ENCODE data around the gene CCL22. TPM values are rescaled to one million over a fixed set of nuclear protein-coding genes. Genes with fewer than 3 reads are reported as not detected.

Gene CCL22
- total RNA-seq, 1 experiment from 2014 or later, result not detected

- no peaks in the 10 kb centered on the region for H3K9me3 Mint-ChIP-seq
- Histone ChIP-seq H4K5ac (ENCODE audit: insufficient read length, low read depth, low read length) (no peak overlapping the region), H4K91ac (ENCODE audit: insufficient read length, low read depth, low read length) (no peak overlapping the region), H2AFZ (ENCODE audit: low read length) (no peak overlapping the region), H2BK15ac (ENCODE audit: low read depth, low read length) (no peak overlapping the region), H3K79me1 (ENCODE audit: insufficient read depth, low read depth, low read length, poor library complexity, severe bottlenecking) (no peaks in the 10 kb centered on the region), H3K9ac (ENCODE audit: extremely low read depth, insufficient read length, low read length) (no peak overlapping the region), H3T11ph (ENCODE audit: low read length) (no peak overlapping the region), H2BK20ac (ENCODE audit: low read depth, low read length, poor library complexity, severe bottlenecking) (no peak overlapping the region), H2BK12ac (ENCODE audit: insufficient read length, low read depth, low read length) (no peak overlapping the region), H3K4me1 (ENCODE audit: insufficient read depth, low read length) (peaks cover 3% of the 10 kb centered on the region; the same call in 1 of the 2 replicates), H3K4me2 (ENCODE audit: insufficient read depth, insufficient read length, low read length) (peak overlapping the region; percentile 14), H4K8ac (replicated peaks; ENCODE audit: insufficient read length, low read depth, low read length) (no peak overlapping the region), H3K4ac (ENCODE audit: low read depth, low read length) (no peak overlapping the region), H3K23ac (ENCODE audit: insufficient read length, low read depth, low read length) (no peak overlapping the region), H3K23me2 (ENCODE audit: insufficient read length, low read depth, low read length, poor library complexity, severe bottlenecking) (no peaks in the 10 kb centered on the region), H3K27ac (ENCODE audit: insufficient read length, low read depth, low read length) (no peak overlapping the region), H3K27me3 (ENCODE audit: insufficient read depth, low read length) (no peaks in the 10 kb centered on the region), H2BK120ac (ENCODE audit: low read depth, low read length, poor library complexity, severe bottlenecking) (no peak overlapping the region), H3K18ac (ENCODE audit: insufficient read length, low read depth, low read length) (no peak overlapping the region), H4K20me1 (ENCODE audit: control insufficient read depth, insufficient read depth, insufficient read length) (no peaks in the 10 kb centered on the region), H3K9me3 (ENCODE audit: control insufficient read depth, low read depth, low read length) (no peaks in the 10 kb centered on the region), H2BK5ac (ENCODE audit: insufficient read length, low read length) (no peak overlapping the region), H3K79me2 (ENCODE audit: insufficient read depth, low read length) (no peaks in the 10 kb centered on the region), H2AK5ac (ENCODE audit: insufficient read length, low read length) (no peak overlapping the region), H3K56ac (ENCODE audit: insufficient read length, low read depth, low read length) (no peak overlapping the region), H3K14ac (ENCODE audit: insufficient read depth, low read length) (no peak overlapping the region; the same call in 1 of the 2 replicates)
- H3K27me3 Mint-ChIP-seq (ENCODE audit: low read depth), result peaks cover 1% of the 10 kb centered on the region; the same call in 1 of the 2 replicates
- H3K4me3 Mint-ChIP-seq, result peak overlapping the region; percentile 26 to 42; a peak in 2 of 5 replicates
- peaks cover 27 to 34% of the 10 kb centered on the region in 2 experiments for H3K4me1 Mint-ChIP-seq
- TF ChIP-seq CTCF (conservative IDR thresholded peaks at IDR 0.05), result no peak
- H3K27ac Mint-ChIP-seq, result peak overlapping the region in 1 of 3 experiments; percentile 9; a peak in 1 of 7 replicates
- DNase-seq, result no peak
- WGBS (ENCODE audit: extremely low coverage, insufficient read length, low lambda C conversion rate), result no CpG with 5 or more reads among the region's 9 CpGs
- H3K36me3 Mint-ChIP-seq (ENCODE audit: insufficient read depth in 1 of 3, low read depth in 3 of 3), result no peaks in the 10 kb centered on the region
These were observed 14.7 kb downstream of the CCL22 start for GRCh38 chr16:57373117-57373947.

Data from H9 (cell line).